GM12878 (cell line): ENCODE data around the gene ELMOD3. TPM values are rescaled to one million over a fixed set of nuclear protein-coding genes. Genes with fewer than 3 reads are reported as not detected.

Experiments
- ATAC-seq: fragments of 200-7000 bp; cut with Tn5 transposase; 3 replicates; pipeline ENCODE4 v1.9.1; 2020; ENCODE audit warnings: mild to moderate bottlenecking, moderate library complexity
- BruUV-seq: library from RNA; stranded (reverse); fragments of 400-500 nt; replicated peaks from 2 replicates; lab custom pipeline; 2021; lab: Mats Ljungman, UMichigan
- CTCF ChIA-PET: fragments of 300-600 bp; sonication (Branson Sonifier 250); formaldehyde crosslinking; extraction: SDS; loops from one replicate; lab custom pipeline; 2021; ENCODE audit warnings: inconsistent platforms; lab: Yijun Ruan, JAX
- POLR2A ChIA-PET: fragments of 350-600 bp; formaldehyde crosslinking; extraction: SDS; loops from one replicate; lab custom pipeline; 2021; ENCODE audit warnings: inconsistent platforms; lab: Charles Lee
- RAD21 ChIA-PET: fragments of 300-600 bp; sonication (Branson Sonifier 250); formaldehyde crosslinking; loops from one replicate; lab custom pipeline; 2023; ENCODE audit warnings: antibody characterized with exemption; ENCODE audit not compliant: unreplicated experiment; lab: Charles Lee
- SMC1A ChIA-PET: fragments of 300-600 bp; sonication (Branson Sonifier 250); formaldehyde crosslinking; loops from one replicate; lab custom pipeline; 2023; ENCODE audit not compliant: unreplicated experiment, uncharacterized antibody; lab: Charles Lee
- DNase-seq: peaks from one replicate; pipeline ENCODE4 v3.0.0-alpha.2; 2011; ENCODE audit warnings: low read depth, low spot score
- FAIRE-seq: peaks from 3 replicates; lab custom pipeline; 2011; peaks lifted over from hg19 to GRCh38; lab: Jason Lieb, UNC
- H2AFZ ChIP-seq: 2 replicates; pipeline ENCODE4 v1.6.0; 2011; ENCODE audit warnings: low read depth, low read length, control low read depth; ENCODE audit not compliant: control insufficient read depth
- H3K27ac ChIP-seq: 2 replicates; pipeline ENCODE4 v1.5.1; 2011; ENCODE audit warnings: control low read depth; ENCODE audit not compliant: control insufficient read depth, insufficient read depth
- H3K27me3 ChIP-seq, 2 experiments: replicated peaks in 1 of 2; 2 replicates each; pipeline versions ENCODE4 v1.6.0 to v1.6.1; 2011; ENCODE audit warnings: low read length in 1 of 2; ENCODE audit not compliant: control insufficient read depth in 2 of 2, insufficient read depth in 2 of 2
- H3K36me3 ChIP-seq, 2 experiments: 2 replicates each; pipeline ENCODE4 v1.5.1; 2011; ENCODE audit warnings: low read length in 1 of 2; ENCODE audit not compliant: control insufficient read depth in 2 of 2, insufficient read depth in 2 of 2
- H3K4me1 ChIP-seq: 2 replicates; pipeline ENCODE4 v1.6.1; 2011; ENCODE audit warnings: mild to moderate bottlenecking, low read length, moderate library complexity, mixed read lengths; ENCODE audit not compliant: control insufficient read depth, insufficient read depth
- H3K4me2 ChIP-seq: 2 replicates; pipeline ENCODE4 v1.6.0; 2011; ENCODE audit warnings: control low read depth; ENCODE audit not compliant: control insufficient read depth, insufficient read depth
- H3K4me3 ChIP-seq: fragments of 200-600 bp; sonication (generic); 2 replicates; pipeline ENCODE4 v1.5.1; 2016
- H3K79me2 ChIP-seq: 2 replicates; pipeline ENCODE4 v1.6.0; 2011; ENCODE audit warnings: low read length; ENCODE audit not compliant: control insufficient read depth, insufficient read depth
- H3K9ac ChIP-seq: 2 replicates; pipeline ENCODE4 v1.8.0; 2011; ENCODE audit warnings: low read length, control low read depth, mixed read lengths; ENCODE audit not compliant: control insufficient read depth, insufficient read depth
- H3K9me3 ChIP-seq: replicated peaks from 3 replicates; pipeline ENCODE4 v1.5.1; 2011; ENCODE audit warnings: mild to moderate bottlenecking, low read length; ENCODE audit not compliant: control insufficient read depth, insufficient read depth
- H4K20me1 ChIP-seq: 2 replicates; pipeline ENCODE4 v1.6.0; 2011; ENCODE audit not compliant: control insufficient read depth, insufficient read depth
- ASH2L ChIP-seq: fragments of 300-600, 200-600 bp; sonication (generic); IDR thresholded peaks from 2 replicates; pipeline ENCODE4 v1.6.1; 2017; ENCODE audit warnings: low read depth, mild to moderate bottlenecking, borderline replicate concordance
- BCLAF1 ChIP-seq: fragments of 450-650 bp; IDR thresholded peaks from 2 replicates; pipeline ENCODE4 v1.6.1; 2017; ENCODE audit warnings: antibody characterized with exemption, mild to moderate bottlenecking, moderate library complexity
- CBFB ChIP-seq: IDR thresholded peaks from 2 replicates; pipeline ENCODE4 v1.6.1; 2016; ENCODE audit warnings: antibody characterized with exemption, low read depth
- DPF2 ChIP-seq: fragments of 450-650 bp; IDR thresholded peaks from 2 replicates; pipeline ENCODE4 v1.6.1; 2017; ENCODE audit warnings: mild to moderate bottlenecking
- EZH2 ChIP-seq: IDR thresholded peaks from 2 replicates; pipeline ENCODE4 v1.6.1; 2012; ENCODE audit warnings: low read depth, mild to moderate bottlenecking, control low read depth, inconsistent platforms, low read length, borderline replicate concordance; ENCODE audit not compliant: control insufficient read depth
- IKZF2 ChIP-seq, 2 experiments: fragments of 450-650 bp; IDR thresholded peaks; 2 replicates each; pipeline ENCODE4 v1.6.1; 2017; ENCODE audit warnings: mild to moderate bottlenecking in 2 of 2, moderate library complexity in 2 of 2
- MTA2 ChIP-seq: fragments of 450-650 bp; IDR thresholded peaks from 2 replicates; pipeline ENCODE4 v1.6.1; 2016; ENCODE audit warnings: low read depth, mild to moderate bottlenecking, moderate library complexity
- NRF1 ChIP-seq: conservative IDR thresholded peaks from 2 replicates; pipeline ENCODE4 v1.6.1; 2011; ENCODE audit warnings: mild to moderate bottlenecking, low read depth, low read length, improper control_type of control experiment
- POLR2AphosphoS2 ChIP-seq: IDR thresholded peaks from 2 replicates; pipeline ENCODE4 v1.6.1; 2011; ENCODE audit warnings: low read depth, mild to moderate bottlenecking, low read length, improper control_type of control experiment, moderate library complexity
- POU2F2 ChIP-seq: IDR thresholded peaks from 3 replicates; pipeline ENCODE4 v1.6.1; 2011; ENCODE audit warnings: low read depth, mild to moderate bottlenecking, low read length, borderline replicate concordance
- SPI1 ChIP-seq: IDR thresholded peaks from 2 replicates; pipeline ENCODE4 v1.6.1; 2011; ENCODE audit warnings: low read depth, mild to moderate bottlenecking, low read length, moderate library complexity, borderline replicate concordance; ENCODE audit not compliant: insufficient read depth
- SUPT20H ChIP-seq: IDR thresholded peaks from 2 replicates; pipeline ENCODE4 v1.6.1; 2011; ENCODE audit warnings: low read depth, mild to moderate bottlenecking, low read length, moderate library complexity, borderline replicate concordance; ENCODE audit not compliant: control insufficient read depth
- ZNF207 ChIP-seq: fragments of 450-650 bp; IDR thresholded peaks from 2 replicates; pipeline ENCODE4 v1.6.1; 2014; ENCODE audit warnings: antibody characterized with exemption, mild to moderate bottlenecking, borderline replicate concordance
- WGBS: methylation state at CpG from one replicate; pipeline ENCODE4 v1.1.6; 2016; ENCODE audit warnings: low lambda C conversion rate; ENCODE audit not compliant: insufficient replicate concordance, insufficient coverage; ENCODE audit errors: missing lambda C conversion rate; 5-methylcytosine and 5-hydroxymethylcytosine counted together
- in situ Hi-C: fragments of 300-500 bp; cut with MboI; formaldehyde crosslinking; loops from 9 replicates; pipeline ENCODE4 v1.14.3; 2018; ENCODE audit warnings: mixed read lengths
- intact Hi-C: fragments of 100-400 bp; cut with micrococcal nuclease; formaldehyde crosslinking; loops from one replicate; pipeline ENCODE4 v1.14.2; 2022; ENCODE audit not compliant: unreplicated experiment
- polyA plus RNA-seq, 11 experiments: library from polyadenylated mRNA; depleted of rRNA in 4 of 11; unstranded in 6 of 11; stranded (reverse) in 5 of 11; fragments of >200 nt; fragmentation: Nextera tagmentation in 4 of 11; fragmentation: Illumina TruSeq in 1 of 11; extraction: Ambion mirVana in 4 of 11; extraction: Trizol in 1 of 11; gene quantifications; 1 replicate in 1 of 11; 2 replicates in 10 of 11; pipeline versions ENCODE4 v1.2.1 to v1.2.3, GENCODE V29; 2011 to 2016; ENCODE audit warnings: inconsistent platforms in 2 of 11, missing spikeins in 2 of 11, low read depth in 1 of 11
- total RNA-seq, 4 experiments: library from RNA; depleted of rRNA in 3 of 4; stranded (reverse); fragments of >200 nt in 3 of 4; fragmentation: Illumina TruSeq in 1 of 4; extraction: Trizol in 1 of 4; gene quantifications; 2 replicates each; pipeline versions ENCODE4 v1.2.1 to v1.2.3, GENCODE V29; 2013 to 2021
- TF ChIP-seq, protein P1 (sequence below): IDR thresholded peaks from 2 replicates; pipeline ENCODE4 v1.6.1; 2012; ENCODE audit warnings: low read length, inconsistent platforms

ELMOD3 gene
- total and polyA plus RNA-seq, 10 of the 15 experiments (the other 5 are each of a cell fraction or from before 2014, with no cell fraction given), result 1.2 to 19.1 (median 12.5) TPM

- TF ChIP-seq, protein P1, sequence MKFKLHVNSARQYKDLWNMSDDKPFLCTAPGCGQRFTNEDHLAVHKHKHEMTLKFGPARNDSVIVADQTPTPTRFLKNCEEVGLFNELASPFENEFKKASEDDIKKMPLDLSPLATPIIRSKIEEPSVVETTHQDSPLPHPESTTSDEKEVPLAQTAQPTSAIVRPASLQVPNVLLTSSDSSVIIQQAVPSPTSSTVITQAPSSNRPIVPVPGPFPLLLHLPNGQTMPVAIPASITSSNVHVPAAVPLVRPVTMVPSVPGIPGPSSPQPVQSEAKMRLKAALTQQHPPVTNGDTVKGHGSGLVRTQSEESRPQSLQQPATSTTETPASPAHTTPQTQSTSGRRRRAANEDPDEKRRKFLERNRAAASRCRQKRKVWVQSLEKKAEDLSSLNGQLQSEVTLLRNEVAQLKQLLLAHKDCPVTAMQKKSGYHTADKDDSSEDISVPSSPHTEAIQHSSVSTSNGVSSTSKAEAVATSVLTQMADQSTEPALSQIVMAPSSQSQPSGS, result no peak
- TF ChIP-seq SUPT20H, result no peak
- TF ChIP-seq, all 136 proteins: peak for 0
Observed at GRCh38 chr2:85435981-85436835, 81.6 kb downstream of the ELMOD3 start (continued).

DNA sequence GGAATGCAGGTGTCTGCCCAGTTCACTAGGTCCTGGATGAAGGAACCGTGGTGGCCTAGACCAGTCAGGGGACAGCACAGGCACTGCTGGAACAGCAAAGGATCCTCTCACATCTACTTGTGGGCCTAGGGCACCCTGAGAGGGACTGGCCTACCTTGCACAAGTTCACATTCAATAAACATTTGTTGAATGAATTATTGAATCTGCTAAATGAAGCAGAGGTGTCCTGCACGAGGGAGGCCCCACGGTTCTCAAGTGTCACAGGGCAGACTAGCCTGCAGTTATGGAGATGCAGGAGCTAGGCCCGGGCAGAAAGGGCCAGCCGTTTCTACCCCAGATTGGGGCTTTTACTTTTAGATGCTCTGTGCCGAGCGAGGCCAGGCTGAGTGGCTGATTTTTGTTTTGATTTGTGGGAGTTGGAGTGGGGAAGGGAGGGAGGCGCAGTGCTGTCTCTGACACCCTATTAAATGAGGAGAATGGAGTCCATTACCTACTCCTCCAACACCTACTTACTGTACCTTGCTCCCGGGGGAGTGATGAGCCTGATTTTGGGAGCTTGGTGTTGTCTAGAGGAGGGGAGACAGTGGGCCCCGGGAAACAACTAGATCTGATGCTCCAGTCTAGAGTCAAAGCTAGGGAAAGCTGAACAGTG, 82.4 kb downstream of the ELMOD3 start:
- no peaks in the 10 kb centered on the region for H3K9me3 ChIP-seq
- H4K20me1 ChIP-seq, result no peaks in the 10 kb centered on the region
- H3K36me3 ChIP-seq, result no peaks in the 10 kb centered on the region
- WGBS, result 60% methylated on average over 10 of the region's 10 CpGs
- no peak overlapping the region for H3K4me3 ChIP-seq
- DNase-seq (no peak), ATAC-seq (peak; percentile 2; the same call in 1 of the 3 replicates), FAIRE-seq (no peak)
- peak overlapping the region; percentile 67 for H3K4me2 ChIP-seq
- SMC1A ChIA-PET, result interaction anchor here (0.6 to 3.2 kb wide), 3 partner anchors 17 to 1268 kb away, joined by 3 to 18 read pairs (median 6); partner anchors contain the start of gene MAT2A
- peaks cover 8% of the 10 kb centered on the region; the same call in 1 of the 2 replicates for H3K4me1 ChIP-seq
- RAD21 ChIA-PET, result interaction anchor here (0.6 to 2.2 kb wide), 6 partner anchors 18 to 1005 kb away, joined by 3 to 16 read pairs (median 6); partner anchors contain the start of genes KDM3A, MAT2A and SH2D6
- intact Hi-C loops, result no loop called here
- H3K9ac ChIP-seq, result 0 out of 2 replicates have a peak overlapping the region, but pooled peaks have one; percentile 4
- H2AFZ ChIP-seq, result peak overlapping the region; percentile 87
- no peaks in the 10 kb centered on the region for H3K27me3 ChIP-seq
- CTCF ChIA-PET, result interaction anchor here (0.6 to 1.8 kb wide), 6 partner anchors 16 to 311 kb away, joined by 3 to 8 read pairs (median 4); no protein-coding TSS in a partner anchor
- H3K79me2 ChIP-seq, result no peaks in the 10 kb centered on the region
- H3K27ac ChIP-seq, result no peak overlapping the region
- POLR2A ChIA-PET, result interaction anchor here (0.8 to 2.4 kb wide), 6 partner anchors 10 to 122 kb away, joined by 5 to 11 read pairs (median 6); partner anchors contain the start of genes MAT2A and SH2D6
- in situ Hi-C loops, result no loop called here
- no TSS peak for BruUV-seq
- no peak for TF ChIP-seq CBFB
- TF ChIP-seq DPF2, result no peak
- no peak for TF ChIP-seq MTA2
- TF ChIP-seq ZNF207, result no peak
- TF ChIP-seq EZH2, result no peak
- TF ChIP-seq POLR2AphosphoS2, result no peak
- no peak for TF ChIP-seq SPI1
- TF ChIP-seq POU2F2, result no peak
- TF ChIP-seq BCLAF1, result no peak
- TF ChIP-seq ASH2L, result no peak
- TF ChIP-seq IKZF2 (IDR thresholded peaks at IDR 0.05), result no peak
- TF ChIP-seq NRF1, result no peak
